ENCODE results near the gene MS4A15.
"Not testable (repeated sequence)": the region's sequence is repeated elsewhere in the genome, so short reads cannot be mapped to it uniquely, and the experiment has no call there.

Gene MS4A15

DNA sequence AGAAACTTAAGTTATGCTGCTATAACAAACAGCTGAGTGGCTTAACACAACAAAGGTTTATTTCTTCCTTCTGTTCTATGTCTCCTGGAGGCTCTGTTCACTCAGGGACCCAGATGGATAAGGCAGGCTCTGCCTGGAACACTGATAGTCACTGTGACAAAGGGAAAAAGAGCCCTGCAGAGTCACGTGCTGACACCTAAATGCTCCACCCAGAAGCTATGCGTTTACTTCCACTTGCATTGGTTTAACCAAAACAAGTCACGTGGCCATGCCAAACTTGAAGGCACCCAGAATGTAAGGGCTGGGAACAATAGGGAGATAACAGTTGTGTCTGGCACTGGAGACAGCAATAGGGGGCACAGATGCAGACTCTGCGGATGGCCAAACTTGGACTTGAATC is 3.4 kb upstream of the MS4A15 start:
- no peak for DNase-seq (ENCODE audit: low read depth in 2 of 2)

DNA sequence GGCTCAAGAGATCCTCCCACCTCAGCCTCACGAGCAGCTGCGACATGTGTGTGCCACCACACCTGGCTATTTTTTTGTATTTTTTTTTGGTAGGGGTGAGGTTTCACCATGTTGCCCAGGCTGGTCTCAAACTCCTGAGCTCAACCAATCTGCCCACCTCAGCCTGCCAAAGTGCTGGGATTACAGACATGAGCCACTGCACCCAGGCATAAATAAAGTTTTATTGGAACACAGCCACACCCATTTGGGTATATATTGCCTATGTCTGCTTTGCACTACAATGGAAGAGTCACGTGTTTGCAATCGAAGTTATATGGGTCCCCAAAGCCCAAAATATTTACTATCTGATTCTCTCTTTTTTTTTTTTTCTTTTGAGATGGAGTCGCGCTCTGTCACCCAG is 1.8 kb upstream of the MS4A15 start:
- DNase-seq (ENCODE audit: low read depth in 2 of 2), result no peak

DNA sequence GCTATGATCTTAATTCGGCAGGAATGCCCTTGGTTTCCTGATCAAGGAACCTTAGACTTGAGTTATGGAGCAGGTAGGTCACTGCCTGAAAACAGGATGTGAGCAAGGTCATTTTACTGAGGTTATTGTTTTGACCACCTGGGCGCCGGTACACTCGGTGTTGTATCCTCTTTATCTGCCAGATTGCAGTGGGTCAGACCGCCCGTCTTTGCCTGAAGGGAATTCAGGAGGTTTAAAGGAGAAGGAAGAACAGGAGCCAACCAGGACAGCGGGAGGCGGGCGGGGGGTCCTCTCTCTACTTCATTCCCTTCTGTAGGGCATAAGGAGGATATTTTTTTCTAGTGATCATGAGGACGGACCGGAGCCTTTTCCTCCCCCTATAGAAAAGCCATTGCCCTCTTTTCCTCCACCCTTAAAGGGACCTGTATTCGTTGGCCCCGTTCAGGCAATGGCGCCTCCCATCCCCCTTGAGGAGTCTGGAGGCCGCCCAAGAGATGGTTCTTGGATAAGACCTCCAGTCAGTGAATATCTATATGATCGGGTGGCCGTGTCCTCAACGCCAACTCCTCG is 649 bp downstream of the MS4A15 start:
- DNase-seq (ENCODE audit: low read depth in 2 of 2), result no peak

DNA sequence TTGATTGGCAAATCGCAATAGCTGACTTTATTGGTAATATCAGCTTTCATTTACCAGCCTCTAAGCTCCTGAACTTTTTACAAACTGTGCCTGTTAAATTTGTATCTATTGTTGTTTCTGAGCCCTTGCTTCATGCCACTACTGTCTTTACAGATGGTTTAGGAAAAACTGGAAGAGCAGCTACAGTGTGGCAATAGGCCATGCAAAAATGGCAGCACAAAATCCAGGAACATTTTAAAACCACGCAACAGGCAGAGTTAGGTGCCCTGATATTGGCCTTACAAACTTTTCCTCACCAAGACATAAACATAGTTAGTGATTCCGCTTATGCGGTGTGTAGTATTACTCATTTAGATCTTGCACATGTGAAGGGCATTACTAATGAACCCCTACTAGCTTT is 2.0 kb downstream of the MS4A15 start:
- not testable (repeated sequence) for DNase-seq (ENCODE audit: low read depth in 2 of 2)

DNA sequence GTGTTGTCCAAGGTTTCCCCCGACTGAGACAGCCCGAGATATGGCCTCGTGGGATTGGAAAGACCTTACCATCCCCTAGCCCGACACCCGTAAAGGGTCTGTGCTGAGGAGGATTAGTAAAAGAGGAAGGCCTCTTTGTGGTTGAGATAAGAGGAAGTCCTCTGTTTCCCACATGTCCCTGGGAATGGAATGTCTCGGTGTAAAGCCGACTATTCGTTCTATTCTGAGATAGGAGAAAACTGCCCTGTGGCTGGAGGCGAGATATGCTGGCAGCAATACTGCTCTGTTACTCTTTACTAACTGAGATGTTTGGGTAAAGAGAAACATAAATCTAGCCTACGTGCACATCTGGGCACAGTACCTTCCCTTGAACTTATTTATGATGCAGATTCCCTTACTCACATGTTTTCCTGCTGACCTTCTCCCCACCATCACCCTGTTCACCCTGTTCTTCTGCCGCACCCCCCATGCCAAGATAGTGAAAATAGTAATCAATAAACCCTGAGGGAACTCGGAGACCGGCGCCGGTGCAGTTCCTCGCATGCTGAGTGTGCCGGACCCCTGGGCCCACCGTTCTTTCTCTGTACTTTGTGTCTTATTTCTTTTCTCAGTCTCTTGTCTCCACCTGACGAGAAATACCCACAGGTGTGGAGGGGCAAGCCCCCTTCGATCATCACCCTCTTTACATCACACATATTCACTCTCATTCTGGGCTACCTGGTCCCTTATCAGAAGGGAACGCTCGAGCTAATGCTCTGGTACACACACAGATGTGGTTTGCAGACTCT is 3.0 kb downstream of the MS4A15 start:
- not testable (repeated sequence) for DNase-seq (ENCODE audit: low read depth in 2 of 2)

DNA sequence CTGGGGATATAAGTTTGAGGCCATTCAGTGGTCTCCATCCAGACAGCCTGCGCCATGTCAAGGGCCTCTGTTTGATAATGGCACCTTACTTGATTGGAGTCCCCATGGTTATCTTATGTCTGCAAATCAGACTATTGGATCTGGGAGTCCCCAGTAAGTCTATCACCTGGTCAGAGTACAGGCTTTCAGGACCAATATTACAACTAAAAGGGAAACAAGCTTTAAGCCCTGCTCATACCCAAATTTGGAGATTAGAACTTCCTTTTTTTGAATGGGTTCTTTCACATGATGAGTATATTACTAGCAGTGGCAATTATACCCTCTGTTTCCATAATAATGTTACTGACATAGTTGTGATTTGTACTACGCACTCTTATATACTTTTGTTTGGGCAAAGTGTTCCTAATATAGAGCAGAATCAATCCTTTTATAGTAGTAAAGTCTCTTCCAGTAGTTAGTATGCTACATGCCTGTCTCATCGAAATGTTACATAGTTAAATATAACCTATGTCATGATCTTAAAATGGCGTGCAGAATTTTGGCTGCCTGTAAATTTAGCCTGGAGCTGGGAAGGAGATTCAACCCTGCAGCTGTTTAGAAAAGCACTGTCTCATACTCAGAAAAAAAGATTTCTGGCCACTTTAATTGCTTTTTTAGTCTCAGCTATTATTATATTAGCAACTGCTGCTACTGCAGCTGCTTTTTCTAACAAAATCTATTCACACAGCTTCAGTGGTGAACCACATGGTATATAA is 4.9 kb downstream of the MS4A15 start:
- DNase-seq (ENCODE audit: low read depth in 2 of 2), result no peak

DNA sequence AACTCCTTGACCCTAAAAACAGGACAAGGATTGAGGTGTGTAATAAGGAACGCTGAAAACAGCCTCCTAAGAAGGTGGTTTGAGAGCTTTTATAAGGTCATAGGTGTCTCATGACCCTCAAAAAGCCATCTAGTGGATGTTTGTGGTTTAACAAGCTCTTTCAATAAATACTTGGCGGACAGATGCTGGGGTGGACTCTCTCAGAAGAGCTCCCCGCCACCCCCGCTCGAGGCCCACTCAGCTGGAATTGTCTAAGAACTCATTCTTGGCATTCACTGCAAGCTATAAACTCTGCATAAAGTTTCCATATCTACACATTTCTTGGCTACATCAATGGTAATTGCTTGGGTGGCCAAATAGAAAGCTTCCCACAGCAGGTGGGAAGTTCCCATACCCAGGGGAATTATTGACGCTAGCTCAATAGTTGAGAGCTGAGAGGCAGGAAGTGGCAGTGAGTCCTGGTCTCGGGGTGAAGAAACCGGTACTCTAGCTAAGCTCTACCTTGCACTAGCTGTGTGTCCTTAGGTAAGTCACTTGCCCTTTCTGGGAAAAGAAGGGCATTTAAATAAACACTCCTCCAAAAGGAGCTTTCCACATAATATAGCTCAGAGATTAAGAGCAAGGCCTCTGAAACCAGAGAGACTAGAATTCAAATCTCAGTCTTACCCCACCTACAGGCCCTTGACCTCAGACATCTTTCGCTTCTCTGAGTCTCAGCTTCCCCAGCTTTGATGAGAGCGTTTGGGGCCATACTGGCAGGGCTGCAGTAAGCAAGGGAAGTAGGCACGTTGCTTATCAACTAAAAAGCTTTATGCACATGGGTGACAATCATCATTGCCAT is 6.4 kb downstream of the MS4A15 start:
- no peak for DNase-seq (ENCODE audit: low read depth in 2 of 2)

DNA sequence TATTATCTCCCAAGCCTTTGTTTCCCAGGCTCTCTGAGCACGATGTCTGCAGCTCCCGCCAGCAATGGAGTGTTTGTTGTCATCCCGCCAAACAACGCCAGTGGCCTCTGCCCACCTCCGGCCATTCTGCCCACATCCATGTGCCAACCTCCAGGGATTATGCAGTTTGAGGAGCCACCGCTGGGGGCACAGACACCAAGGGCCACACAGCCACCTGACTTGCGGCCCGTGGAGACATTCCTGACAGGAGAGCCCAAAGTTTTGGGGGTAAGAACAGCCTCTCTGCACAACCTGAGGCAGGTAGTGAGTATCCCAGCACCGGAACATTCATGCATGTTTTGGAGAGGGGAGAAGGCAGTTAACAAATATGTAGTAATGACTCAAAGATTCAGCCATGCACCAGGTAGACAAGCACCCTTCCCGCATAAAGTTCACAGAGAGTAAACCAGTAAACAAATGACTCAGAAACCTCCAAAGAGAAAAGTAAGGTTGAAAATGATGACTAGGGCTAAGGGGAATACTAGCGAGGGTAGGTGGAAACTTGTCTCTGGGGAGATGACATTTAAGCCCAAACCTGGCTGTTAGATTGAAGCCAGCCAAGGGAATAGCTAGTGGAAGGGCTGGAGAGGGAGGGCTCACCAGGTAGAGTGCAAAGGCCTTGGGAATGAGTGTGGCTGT is 7.2 kb downstream of the MS4A15 start:
- DNase-seq (ENCODE audit: low read depth in 2 of 2), result no peak

DNA sequence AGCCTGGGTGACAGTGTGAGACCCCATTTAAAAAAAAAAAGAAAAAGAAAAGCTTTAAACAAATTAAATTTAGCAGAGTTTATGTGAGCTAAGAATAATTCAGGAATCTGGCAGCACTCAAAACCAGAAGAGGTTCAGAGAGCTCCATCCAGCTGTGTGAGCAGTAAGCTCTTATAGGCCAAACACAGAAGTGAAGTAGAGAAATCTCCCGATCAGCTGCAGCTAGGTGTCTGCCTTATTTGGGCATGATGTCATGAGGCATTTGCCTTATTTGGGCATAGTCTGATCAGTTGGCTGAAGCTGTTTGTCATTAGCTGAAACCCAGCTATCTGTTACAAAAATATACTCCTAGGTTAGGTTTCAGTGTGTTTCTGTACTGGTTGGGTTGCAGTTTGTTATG is 8.2 kb downstream of the MS4A15 start:
- no peak for DNase-seq (ENCODE audit: low read depth in 2 of 2)

DNA sequence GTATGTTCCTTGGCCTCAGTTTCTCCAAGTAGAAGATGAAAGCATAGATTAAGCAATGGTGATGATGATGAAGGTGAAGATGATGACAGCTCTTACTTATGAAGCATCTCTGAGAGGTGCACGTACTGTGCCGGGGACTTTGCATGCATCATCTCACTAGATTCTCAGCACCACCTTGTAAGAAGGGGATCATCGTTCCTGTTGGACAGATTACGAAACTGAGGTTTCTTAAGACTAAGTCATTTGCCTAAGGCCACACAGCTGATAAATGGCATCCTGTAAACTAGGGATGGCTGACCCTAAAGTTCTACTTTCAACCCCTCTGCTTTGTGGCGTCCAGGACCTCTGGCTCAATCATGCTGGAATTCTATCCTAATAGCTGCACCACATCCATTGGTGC is 8.7 kb downstream of the MS4A15 start:
- DNase-seq (ENCODE audit: low read depth in 2 of 2), result no peak

DNA sequence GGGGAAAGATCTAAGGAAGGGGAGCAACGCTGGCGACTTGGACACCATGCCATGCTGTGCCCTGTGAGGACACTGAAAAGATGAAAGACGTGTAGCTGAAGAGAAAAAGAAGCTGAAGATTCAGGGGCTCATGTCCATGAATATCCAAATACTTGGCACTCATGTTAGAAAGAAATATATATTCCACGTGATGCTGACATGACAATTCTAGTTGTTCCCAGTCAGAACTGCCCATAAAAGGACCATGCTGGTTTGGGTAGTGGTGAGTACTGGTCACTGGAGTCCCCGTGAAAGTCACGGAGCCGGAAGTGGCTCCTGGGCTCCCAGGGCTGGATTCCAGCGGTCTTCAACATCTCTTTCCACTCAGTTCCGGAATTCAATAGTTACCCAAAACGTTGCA is 9.9 kb downstream of the MS4A15 start:
- no peak for DNase-seq (ENCODE audit: low read depth in 2 of 2)

DNA sequence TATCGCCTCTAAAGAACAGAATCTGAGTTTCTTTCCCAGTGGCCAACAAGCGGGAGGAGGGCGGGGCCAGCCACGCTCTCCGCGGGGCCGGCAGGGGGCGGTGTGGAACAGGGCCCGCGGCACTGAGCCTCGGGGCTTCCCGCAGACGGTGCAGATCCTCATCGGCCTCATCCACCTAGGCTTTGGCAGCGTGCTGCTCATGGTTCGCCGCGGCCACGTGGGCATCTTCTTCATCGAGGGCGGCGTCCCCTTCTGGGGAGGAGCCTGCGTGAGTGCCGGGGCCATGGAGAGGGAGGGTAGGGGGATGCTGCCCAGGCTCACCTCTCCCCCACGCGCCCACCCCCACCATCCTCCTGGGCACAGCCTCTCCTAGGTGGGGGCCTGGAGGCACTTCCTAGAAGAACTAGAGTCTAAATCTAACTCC is 10.7 kb downstream of the MS4A15 start:
- DNase-seq (ENCODE audit: low read depth in 2 of 2), result no peak

DNA sequence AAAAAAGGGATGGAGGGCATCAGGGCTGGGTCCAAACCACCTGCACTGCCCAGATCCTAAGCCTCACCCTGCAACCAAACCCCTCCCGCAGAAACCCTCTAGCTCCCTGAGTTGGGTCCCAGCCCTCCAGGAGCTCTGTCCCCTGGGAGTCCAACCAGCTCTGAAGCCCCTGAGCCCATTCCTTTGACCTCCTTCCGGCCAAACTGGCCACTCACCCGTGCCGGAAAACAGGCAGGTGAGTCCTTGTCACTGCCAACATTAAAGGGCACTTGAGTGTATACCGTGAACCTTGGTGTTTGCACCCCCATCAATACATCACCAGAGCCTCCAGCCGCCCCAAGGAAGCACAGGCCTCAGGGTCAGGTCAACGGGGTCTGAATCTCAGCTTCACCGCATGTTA is 11.5 kb downstream of the MS4A15 start:
- DNase-seq (ENCODE audit: low read depth in 2 of 2), result no peak

DNA sequence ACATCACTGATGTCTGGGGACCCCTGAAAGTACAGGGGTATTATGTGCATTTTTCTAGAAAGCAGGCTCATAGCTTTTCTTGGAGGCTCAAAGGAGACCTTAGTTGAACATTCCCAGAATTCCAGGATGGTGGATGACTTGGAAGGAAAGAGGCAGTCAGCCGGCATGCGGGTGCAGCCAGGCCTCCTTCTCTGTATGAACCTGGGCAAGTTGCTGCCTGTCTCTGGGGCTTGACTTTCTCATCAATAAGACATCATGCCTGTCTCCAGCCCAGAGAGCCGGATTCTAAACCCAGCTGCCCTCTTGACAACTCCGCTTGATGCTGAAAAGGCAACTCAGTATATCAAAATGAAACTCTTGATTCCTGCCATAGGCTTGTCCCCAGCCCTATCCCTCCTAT is 12.6 kb downstream of the MS4A15 start:
- DNase-seq (ENCODE audit: low read depth in 2 of 2), result no peak

DNA sequence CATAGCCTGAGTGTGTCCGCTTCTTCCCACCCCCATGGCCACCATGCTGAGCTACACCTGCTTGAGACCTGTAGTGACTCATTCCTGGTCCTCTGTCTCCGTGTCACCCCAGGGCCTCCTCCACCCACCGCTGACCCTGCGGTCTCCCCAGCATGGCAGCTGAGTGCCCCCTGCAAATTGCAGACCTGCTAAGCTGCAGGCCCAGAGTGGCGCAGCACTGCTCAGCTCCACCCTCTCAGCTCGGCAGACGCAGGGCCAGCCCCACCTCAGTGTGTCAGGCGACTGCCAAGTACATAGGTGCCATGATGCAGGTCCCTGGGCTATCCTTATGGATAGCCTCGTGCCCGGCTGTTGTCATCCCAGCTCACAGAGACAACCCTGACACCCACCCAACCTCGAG is 13.1 kb downstream of the MS4A15 start:
- DNase-seq (ENCODE audit: low read depth in 2 of 2), result no peak

DNA sequence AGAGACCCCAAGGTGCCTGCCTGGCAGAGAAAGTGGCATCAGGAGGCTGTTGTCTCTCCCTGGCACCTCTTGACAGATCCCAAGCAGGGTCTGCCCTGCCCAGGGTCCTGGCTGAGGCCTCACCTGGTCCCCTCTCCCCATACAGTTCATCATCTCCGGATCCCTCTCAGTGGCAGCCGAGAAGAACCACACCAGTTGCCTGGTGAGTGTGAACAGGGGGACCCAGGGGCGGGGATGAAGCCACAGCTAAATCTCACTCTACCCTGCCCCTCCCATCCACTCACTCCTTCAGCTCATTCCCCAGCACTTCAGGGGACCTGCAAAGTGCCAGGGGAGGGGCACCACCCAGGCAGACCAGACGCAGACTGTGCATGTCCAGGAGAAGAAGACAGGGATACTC is 14.5 kb downstream of the MS4A15 start:
- DNase-seq (ENCODE audit: low read depth in 2 of 2), result no peak

DNA sequence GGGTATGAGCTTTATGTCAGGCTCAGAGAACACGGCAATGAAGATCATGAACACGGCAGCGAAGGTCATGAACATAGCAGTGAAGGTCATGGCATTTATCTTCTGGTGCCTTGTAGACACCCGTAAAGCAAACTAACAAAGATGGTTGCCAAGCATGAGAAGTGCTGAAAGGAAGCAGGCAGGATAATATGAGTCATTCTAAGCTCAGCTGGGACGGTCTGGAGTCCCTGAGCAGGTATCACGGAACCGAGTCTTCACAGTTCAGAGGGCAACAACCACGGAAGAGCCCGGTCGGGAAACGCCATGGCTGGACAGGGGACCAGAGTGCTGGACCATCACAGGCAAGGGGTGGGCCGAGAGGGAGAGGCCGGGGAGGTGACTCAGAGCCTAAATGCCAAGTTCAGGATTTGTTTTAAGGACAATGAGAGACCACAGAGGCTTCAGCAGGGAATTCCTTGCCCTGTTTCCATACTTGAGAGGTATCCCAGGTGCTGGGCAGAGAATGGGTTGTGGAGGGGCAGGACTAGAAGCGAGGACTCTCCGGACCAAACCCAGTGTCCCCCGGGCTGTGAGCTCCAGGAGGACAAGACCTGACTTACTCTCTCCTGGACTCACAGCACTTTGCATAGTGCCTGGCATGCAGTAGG is 15.3 kb downstream of the MS4A15 start:
- DNase-seq (ENCODE audit: low read depth in 2 of 2), result no peak

DNA sequence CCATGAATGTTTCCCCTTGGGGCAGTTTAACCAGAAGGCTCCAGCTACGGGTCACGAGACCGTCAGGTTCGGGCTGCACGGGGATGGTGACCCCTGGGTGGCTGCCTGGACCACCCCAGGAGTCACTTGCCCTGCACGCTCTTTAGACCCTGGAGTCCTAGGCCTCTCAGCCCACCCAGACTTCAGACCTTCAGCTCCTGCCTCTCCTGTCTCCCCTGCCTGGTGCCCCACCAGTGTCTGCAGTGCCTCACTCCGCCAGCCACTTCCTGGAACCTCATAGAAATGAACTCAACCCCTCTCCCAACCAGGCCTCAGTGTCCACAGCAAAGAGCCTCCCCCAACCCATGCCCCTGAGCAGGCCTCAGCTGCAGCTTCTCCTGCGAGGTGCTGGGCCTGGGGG is 16.0 kb downstream of the MS4A15 start:
- DNase-seq (ENCODE audit: low read depth in 2 of 2), result no peak

DNA sequence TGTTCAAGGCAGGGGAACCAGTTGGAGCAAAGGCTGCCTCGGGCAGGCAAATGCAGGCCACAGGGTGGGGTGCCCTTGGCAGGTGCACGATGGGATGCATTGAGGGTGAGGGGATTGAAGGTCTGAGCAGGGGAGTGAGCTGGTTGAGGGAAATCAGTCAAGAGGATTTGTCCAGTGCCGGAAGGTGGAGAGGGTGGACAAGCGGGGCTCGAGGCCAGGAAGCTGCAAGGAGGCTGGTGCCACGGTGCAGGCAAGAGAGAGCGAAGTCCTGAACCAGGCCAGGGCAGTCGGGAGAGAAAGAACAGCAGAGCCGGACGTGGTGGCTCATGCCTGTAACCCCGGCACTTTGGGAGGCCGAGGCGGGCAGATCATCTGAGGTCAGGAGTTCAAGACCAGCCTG is 18.1 kb downstream of the MS4A15 start:
- no peak for DNase-seq (ENCODE audit: low read depth in 2 of 2)

DNA sequence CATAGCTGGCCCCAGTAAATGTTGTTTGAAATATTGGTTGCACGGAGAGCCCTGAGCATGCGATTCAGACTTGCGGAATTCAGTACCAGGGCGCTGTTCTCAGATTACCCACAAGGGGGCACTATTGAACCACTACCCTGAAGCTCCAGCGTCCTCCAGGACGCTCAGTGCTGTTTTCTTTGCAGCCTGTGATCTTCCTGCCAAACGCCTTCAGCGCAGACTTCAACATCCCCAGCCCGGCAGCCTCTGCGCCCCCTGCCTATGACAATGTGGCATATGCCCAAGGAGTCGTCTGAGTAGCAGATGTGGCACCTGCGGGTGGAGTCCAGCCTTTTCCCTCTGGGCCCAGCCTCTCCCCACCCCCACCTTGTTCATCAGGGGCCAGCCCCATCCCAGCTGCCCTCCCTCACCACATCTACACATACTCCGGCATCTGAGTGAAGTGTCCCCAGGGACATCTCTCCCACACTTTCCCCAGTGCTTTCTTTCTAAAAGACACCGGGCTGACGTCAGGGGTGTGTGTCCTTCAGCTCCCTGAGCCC is 18.8 kb downstream of the MS4A15 start:
- peak; percentile 63 to 67 for DNase-seq (ENCODE audit: low read depth in 2 of 2)

DNA sequence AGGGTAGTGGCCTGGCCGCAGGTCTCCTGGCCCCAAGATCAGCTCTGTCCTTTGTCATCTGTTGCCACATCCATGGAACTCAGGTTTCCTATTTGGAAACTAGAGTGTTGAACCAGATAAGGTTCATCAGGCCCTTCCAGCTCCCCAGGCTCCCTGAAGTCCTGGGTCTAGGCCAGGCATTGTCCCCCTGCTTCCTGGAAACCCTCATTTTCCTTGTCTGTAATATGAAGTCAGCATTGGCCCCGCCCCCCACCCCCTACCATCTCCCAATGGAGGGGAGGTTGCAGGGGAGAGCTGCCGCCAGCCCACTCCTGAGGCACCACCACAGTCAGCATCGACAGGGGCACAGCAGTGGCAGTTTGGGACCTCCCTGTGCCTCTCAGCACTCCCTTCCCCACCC is 19.5 kb downstream of the MS4A15 start:
- DNase-seq (ENCODE audit: low read depth in 2 of 2), result no peak

All from fibroblast of skin of left biceps (primary cell).